Pulmonary artery endothelial cell (primary cell): ENCODE results near the gene PRM1. TPM values are rescaled to one million over a fixed set of nuclear protein-coding genes. Genes with fewer than 3 reads are reported as not detected.

Experiments
- DNase-seq: peaks from one replicate; pipeline ENCODE4 v3.0.0-alpha.2; 2011; ENCODE audit warnings: low read depth, low spot score
- total RNA-seq: library from RNA; depleted of rRNA; stranded (reverse); fragments of >200 nt; gene quantifications from 2 replicates; pipeline ENCODE4 v1.2.3, GENCODE V29; 2014

The PRM1 gene
- total RNA-seq, 1 donor from 2014 or later = not detected

DNA sequence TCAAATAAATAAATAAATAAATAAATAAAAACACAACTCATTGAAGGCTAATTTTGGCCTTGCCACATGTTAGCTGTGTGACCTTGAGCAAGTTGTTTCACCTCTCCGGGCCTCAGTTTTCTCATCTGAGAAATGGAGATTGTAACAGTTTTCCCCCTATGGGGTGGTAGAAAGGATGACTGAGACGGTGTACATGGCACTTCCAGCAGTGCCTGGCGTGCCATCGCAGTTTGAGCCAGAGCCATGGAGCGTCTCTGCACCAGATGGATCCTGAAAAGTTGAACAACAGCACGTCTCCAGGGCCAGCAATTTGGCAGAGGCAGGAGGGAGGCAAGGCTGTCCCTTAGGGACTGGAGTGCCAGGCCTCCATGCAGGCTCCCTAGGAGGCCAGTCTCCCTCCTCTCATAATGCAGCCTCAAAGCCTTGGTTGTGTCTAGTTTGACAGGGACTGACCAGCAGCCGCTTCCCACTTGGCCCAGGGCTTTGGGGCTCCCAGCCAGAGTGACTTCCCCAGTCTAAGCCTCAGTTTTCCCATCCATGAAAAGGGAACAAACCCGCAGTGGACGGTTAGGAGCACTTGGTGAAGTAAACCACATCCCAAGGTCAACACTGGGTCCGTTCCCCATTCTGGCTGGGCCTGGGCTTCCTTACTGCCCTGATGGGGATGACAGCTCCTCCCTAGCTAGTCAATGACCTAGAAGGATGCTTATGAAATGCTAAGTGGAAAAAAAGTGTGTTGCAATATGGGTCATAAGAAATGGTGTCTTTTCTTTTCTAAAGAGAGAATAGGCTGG, 44.5 kb downstream of the PRM1 start:
- DNase-seq = no peak

DNA sequence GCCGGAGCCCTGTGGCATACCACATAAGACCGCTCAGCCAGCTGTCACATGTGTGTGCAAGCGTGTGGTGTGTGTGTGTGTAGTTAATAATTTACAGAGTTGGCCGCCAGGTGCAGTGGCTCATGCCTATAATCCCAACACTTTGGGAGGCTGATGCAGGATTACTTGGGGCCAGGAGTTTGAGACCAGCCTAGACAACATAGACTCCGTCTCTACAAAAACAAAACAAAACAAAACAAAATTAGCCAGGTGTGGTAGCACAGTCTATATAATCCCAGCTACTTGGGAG, 45.5 kb downstream of the PRM1 start:
- no peak for DNase-seq

DNA sequence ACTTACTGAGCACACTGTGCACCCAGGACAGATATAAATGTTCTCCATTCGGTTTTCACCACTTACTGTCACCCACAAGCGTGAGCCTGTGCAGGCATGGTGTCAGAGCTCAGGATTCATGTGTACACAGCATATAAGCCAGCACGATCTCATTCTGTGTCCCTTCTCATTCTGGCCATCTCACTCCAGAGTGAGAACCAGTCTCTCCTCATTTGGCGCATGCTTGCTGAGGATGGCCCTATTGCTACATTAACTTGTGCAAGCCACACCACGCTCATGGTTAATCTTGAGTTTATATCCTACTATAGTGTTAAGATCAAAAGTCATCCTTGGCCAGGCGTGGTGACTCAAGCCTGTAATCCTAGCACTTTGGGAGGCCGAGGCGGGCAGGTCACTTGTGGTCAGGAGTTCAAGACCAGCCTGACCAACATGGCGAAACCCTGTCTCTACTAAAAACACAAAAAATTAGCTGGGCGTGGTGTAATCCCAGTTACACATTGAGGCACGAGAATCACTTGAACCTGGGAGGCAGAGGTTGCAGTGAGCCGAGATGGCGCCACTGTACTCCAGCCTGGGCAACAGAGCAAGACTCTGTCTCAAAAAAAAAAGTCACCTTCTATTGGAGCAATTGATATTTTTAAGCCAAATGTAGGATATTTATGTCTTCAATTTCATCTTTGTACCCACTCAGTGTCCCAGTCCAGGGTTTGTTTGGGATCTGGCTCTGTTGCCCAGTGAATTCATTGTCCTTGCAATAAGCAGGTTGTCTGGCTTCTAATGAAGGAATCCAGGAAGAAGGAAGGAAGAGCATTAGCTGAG, 46.0 kb downstream of the PRM1 start:
- no peak for DNase-seq

DNA sequence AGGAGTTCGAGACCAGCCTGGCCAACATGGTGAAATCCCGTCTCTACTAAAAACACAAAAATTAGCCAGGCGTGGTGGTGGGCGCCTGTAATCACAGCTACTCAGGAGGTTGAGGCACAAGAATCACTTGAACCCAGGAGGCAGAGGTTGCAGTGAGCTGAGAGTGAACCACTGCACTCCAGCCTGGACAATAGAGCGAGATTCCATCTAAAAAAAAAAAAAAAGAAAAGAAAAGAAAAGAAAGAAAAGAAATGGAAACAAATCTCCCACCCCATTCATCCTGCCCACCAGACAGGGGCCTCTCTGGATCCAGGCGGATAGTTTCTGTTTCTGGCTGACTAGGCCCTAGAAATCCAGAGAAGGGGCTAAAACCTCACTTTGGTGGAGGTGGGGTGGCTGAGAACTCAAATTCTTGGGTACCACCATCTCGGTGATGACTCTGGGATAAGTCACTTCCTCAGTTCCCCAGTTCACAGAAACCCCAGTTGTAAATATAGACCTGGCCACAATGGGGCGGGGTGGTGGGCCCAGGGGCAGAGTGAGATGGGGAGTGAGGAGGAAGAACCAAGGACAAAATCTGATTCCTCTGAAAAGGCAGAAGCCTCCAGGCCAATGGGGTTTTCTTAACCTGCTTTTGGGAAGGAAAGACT, 47.3 kb downstream of the PRM1 start:
- no peak for DNase-seq

DNA sequence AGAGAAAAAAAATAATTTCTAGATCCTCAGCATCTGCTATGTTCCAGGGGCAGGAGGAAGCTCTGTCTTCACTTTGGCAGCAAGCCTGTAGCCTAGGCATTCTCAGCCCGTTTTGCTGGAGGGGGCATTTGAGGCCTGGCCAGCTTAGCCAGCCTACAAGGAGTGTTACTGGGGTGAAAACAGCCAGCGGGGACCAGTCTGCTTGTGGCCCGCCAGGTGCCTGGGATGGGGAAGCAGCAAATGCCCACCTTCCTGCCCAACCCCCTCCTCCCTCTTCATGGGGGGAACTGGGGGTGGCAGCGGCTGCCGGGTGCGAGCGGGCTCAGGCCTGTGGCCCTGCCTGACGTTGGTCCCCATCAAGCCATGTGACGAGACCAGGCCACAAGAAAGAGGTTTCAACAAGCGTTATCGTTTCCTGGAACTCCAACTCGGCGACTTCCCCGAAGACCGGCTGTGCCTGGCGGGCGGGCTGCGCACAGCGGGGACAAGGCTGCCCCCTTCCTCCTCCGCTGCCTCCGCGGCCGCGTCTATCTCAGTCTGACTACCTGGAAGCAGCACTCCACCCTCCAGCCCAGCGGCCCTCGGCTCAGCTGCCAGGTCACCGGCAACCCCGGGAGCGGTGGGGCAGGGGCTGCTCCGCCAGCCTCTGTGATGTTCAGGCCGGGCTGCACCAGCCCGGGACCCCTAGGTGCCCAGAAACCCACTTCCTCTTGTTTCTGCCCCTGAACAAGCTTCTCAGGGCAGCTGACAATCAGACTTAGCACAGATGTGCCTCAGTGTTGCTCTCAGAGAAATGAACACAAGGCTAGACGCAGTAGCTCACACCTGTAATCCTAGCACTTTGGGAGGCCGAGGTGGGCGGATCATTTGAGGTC, 48.0 kb downstream of the PRM1 start:
- no peak for DNase-seq

DNA sequence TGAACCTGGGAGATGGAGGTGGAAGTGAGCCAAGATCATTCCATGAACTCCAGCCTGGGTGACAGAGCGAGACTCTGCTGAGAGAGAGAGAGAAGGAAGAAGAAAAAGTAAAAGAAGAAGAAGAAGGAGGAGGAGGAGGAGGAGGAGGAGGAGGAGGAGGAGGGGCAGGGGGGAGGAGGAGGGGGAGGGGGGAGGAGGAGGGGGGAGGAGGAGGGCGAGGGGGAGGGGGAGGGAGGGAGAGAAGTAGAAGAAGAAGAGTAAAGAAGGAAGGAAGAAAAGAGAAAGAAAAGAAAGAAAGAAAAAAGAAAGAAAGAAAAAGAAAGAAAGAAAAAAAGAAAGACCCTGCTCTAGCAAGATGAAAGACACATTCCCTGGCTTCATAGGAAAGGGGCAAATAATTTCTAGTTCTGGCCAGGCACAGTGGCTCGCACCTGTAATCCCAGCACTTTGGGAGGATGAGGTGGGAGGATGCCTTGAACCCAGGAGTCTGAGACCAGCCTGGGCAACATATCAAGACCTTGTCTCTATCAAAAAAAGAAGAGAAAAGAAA, 48.8 kb downstream of the PRM1 start:
- DNase-seq = no peak

DNA sequence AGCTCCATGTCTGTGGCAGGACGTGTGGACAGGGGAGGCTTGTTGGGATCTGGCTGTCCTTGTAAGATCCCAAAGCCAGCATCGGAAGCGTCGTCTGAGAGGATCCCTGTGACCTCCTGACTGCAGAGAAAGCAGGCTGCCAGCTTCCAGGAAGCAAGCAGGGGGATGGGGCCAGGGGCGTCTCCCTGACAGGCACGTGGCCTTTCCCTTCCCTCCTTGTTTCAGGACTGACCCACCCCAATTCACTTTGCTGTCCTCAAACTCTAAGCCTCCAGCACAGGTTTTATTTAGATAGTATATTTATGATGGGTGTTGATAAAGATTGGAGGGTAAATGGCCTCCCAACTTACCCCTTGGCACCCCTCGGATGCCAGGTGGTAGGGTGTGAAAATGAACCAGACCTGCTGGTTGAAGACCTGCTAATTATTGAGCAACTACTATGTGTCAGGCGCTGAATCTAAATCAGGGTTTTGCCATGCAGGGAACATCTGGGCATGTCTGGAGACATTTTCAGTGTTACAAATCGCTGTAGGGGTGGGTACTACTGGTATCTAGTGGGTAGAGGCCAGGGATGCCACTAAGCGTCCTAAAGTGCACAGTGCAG, 49.7 kb downstream of the PRM1 start:
- no peak for DNase-seq

Other genes with a start within 250 kb of the PRM1 start
- 0.73 and 1.9 TPM in 2 replicates for gene SOCS1, start 25.1 kb downstream of the PRM1 start, total RNA-seq
- gene TNP2, start 12.0 kb downstream of the PRM1 start, total RNA-seq = not detected in 2 replicates
- not detected in 2 replicates for gene PRM3, start 7.7 kb downstream of the PRM1 start, total RNA-seq
- not detected in 2 replicates for gene PRM2, start 4.8 kb downstream of the PRM1 start, total RNA-seq
- 5.9 and 16.9 TPM in 2 replicates for gene RMI2, start 64.1 kb upstream of the PRM1 start, total RNA-seq